Stimulated activated CD4-positive, alpha-beta T cell treated with anti-CD3 and anti-CD28 coated beads, Interleukin-1b, Interleukin-23, amount 100 ng/mL, for 48 hours (primary cell): ENCODE data around the gene CDC42BPA.
"Not testable (repeated sequence)": the region's sequence is repeated elsewhere in the genome, so short reads cannot be mapped to it uniquely, and the experiment has no call there.

Experiments
- DNase-seq: peaks from one replicate; pipeline ENCODE4 v3.0.0-alpha.2; 2020

The CDC42BPA gene

DNA sequence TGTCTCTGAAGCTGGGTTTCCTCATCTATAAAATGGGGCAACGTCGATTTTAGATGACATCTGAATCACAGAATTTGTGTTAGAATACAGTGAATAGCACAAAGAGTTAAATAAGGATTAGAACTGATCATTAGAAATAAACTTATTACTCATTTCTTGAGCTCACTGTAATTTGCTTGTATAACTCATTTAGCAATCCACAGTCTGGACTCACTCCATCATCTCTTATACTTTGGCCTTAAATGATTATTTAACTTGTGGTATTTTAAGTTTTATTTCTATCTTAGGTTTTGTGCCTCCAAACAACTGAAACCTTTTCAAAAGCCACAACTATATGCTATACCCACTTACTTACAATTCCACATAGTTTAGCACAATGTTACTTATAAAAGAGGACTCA is 128.0 kb downstream of the CDC42BPA start:
- no peak for DNase-seq

DNA sequence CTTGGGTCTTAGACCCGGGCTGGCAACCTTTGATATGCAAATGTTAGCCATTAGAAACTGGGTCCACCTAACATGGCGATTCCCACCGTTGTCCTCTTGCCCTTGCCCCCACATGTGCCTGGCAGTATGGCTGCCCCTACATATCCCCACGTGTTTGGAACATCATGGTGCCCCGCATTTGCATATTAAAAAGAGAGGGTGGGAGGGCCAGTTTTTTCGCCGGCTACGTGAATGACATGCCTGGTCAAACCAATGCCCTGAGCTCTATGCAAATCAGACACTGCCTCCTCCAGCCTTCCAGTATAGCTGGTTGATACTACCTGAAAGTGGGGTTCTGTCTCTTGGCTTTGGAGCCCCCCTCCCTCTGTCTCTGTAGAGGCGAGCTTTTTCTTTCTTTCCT is 133.0 kb downstream of the CDC42BPA start:
- DNase-seq = no peak

DNA sequence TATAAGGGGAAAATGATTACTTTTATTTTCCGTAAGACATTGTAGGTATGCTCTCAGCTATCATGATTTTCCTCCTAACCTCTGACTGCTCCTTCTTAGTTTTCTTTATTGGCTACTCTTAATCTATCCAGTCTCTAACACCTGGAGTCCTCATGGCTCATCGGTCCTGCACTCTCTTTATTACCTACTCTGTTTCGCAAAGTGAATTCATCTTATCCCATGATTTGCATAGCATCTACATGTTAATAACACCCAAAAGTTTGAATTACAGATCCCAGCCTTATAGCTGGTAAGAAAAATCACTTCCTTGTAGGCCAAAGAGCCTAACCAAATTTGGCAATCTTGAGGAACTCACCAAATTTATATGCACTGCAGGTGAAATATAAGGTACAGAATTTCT is 136.3 kb downstream of the CDC42BPA start:
- no peak for DNase-seq

DNA sequence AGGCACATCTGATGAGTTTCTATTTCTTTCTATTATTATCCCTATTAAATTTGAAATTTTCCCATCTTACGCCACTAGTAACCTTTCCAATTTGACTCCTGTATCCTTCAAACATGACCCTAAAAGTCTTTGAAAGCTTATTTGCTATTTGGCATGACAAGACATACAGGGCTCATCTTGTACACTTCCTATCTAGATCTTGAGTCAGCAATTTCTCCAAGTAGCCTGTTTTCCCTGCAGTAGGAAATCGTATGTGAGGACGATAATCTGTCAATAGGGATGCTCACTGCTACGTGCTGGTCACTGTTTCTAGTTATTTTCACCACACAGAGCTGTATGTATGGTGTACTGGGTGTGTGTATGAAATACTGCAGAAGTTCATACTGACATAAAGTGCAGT is 142.7 kb downstream of the CDC42BPA start:
- no peak for DNase-seq

DNA sequence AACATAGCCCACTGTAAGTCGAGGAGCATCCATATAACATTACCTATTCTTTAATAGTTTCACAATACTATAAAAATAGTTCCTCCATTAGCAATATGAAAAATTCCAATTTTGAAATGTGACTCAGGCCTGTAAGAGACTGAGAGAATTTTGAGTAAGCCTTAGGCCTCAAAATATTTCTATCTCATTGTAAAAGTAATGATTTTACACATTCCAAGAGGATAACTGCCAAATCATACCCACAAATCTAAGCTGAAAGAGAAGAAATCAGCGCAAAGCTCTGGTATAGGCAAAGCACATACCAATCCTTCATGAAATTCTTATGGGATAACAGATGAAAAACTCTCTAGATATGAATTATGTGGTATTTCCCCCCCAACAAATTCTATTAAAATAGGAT is 144.1 kb downstream of the CDC42BPA start:
- no peak for DNase-seq

DNA sequence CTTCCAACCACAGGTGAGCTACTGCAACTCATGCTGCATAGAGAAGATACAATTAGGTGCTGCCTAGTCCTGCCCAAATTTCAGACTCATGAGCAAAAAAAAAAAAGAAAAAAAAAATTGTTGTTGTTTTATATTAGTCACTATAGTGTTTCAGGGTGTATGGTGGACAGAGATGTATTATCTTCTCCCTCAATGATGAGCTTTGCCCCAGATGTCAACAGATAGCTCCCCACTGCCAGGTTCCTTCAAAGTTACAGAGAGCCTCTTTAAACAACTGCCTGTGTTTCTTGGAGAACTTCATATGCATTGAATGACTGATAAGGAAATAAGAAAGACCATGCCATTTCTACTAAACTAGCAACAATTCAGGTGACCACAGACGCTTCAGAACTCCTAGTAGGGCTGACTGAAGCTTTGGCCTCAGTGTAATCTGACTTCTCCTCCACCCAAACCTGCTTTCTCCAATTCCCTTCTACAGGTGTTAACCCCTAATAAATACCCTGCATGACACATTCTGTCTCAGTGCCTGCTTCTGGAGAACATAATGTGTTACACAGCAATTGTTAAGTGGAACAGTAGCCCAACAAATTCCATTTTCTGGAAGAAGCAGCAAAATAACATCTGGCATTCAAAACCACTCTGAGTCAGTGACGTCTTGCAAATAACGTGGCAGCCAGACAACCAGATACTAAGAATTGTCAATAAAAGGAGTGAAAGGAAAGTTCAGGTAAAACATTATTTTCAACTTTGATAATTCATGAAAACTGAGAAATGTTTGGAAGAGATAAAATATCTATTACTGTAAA is 147.7 kb downstream of the CDC42BPA start:
- DNase-seq = no peak

DNA sequence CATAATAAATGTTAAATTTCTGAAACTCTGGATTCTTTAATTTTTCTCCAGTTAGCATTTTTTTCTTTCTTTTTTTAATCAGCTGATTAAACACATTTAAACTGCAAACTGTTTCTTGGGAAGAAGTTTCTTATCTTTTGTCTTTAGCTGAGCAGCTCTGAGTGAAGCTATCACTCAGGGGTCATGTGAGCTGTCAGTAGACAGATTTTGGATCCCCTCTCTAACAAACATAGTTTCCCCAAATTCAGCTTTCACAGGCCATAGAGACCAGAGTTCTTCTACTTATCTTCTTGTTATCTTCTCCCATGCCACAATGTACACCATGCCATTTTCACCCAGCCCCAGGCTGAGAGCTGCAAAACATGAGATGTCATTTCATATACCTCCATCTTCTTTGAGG is 148.9 kb downstream of the CDC42BPA start:
- no peak for DNase-seq

DNA sequence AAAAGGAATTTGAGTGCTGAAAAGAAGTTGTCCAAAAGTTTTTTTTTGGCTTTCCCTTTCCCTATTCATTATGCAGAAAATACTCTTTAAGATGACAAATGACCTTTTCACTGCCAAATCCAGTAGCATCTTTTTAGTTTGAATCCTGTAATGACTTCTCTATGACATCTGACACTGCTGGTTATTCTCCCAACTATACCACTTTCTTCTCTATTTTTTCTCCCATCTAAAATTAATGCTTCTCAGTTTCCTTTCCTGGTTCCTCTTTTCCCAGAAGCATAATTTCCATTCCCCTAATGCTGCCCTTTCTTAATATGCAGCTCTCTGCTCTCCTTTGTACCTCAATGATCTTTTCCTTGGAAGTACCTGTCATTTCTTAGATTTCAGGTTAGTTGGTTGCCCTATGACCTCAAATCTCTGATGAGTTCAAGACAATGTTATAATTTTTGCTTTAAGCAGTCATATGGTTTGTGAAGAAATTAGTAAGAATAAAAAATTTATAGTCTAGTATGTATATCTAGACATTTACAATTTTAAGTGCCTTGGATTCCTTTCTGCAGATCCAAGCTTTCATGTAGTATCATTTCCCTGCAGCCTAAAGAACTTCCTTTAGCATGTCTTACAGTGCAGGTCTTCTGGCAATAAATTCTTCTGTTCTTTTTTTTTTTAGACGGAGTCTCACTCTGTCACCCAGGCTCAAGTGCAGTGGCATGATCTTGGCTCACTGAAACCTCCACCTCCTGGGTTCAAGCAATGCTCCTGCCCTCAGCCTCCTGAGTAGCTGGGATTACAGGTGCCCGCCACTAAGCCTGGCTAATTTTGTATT is 150.8 kb downstream of the CDC42BPA start:
- DNase-seq = no peak

DNA sequence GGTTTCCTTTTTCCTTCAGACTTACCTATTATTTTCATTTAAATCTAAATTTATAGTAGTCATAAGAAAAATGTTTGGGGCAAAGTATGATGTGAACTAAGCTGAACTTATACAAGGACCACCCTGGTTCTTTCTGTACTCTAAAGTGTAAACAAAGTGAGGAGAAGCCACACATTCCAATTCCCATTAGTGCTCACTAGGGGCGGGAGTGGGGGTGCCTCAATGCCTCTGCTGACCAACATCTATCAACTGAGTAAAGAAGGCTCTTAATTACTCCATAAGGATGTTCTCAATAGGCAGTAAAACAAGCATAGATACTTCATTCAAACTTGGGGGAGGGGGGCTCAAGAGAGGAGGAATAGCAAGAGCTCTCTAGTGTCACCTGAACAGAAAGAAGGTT is 151.7 kb downstream of the CDC42BPA start:
- no peak for DNase-seq

DNA sequence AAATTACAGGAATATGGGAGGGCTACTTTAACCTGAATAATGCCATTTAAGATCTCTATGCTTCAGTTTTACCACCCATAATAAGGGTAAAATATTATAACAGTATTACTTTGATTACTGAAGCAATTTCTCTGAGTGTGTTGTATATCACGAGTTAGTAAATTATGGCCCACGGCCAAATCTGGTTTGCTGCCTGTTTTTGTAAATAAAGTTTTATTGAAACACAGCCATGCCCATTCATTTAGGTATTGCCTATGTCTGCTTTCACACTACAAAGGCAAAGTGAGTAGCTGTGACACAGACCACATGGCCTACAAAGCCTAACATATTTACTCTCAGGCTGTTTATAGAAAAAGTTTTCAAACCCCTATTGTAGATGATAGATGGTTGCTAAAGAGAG is 156.8 kb downstream of the CDC42BPA start:
- DNase-seq = no peak

DNA sequence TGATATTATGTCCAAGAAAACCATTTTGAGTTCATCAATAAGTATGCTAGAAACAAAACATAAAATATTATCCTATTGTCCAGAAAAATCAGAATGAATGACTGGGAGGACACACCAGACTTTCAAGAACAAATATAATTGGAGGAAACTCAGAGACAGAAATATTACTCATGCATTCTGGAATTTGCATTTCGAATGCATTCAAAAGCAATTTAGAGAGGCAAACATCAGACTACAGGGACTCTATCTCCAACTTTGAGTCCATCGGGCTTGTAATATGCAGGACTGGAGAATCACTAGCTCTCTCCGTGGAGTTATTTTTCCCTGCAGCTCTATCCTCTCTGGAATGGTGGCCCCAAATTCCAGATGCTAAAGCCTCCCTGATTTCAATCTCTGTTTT is 161.8 kb downstream of the CDC42BPA start:
- no peak for DNase-seq

DNA sequence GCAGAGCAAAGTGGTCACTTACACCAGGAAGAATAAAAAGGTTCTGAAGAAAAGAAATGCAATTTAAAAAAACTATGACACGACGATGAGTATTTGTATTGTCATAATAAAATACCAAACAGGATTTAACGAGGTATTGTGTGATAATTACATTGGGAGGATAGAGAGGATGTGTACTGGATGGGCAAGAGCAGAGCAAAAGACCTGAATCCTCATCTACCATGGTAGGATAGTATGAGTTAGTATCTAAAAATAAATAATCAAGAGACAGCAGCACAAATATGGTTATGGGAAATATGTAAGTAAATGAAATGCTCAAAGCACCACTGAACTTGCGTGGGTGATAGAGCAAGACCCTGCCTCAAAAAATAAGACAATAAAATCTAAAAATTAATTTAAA is 162.6 kb downstream of the CDC42BPA start:
- DNase-seq = no peak

DNA sequence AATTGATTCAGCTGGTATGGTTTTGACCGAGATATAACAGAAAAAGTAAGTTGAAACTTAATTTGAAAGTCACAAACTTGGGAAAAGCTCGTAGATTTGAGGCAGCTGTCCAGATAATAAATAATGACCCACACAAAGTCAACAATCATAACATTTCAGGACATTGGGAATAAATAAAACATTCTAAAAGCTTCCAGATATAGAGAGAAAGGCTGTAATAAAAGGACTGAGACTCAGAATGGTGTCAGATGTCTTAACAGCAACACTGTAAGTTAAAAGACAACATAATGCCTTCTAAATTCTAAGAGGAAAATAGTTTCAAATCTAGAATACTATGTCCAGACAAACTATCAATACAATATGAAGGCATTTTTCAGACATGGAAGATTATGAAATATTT is 163.3 kb downstream of the CDC42BPA start:
- no peak for DNase-seq

DNA sequence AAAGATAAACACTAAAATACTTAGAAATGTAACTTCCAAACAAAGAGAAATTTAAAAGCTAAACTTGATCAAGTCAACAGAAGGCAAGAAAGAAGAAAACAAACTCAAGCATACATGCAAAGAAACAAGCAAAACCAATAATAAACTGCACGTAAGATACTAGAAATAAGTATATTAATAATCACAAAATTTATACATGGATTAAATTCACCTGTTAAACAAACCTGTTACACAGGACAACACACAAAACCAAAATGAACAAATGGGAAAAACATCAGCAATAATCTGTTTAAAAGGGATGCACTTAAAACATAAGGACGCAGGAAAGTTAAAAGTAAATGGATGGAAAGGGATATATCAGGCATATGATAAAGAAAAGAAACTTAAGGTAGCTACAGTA is 165.8 kb downstream of the CDC42BPA start:
- no peak for DNase-seq

DNA sequence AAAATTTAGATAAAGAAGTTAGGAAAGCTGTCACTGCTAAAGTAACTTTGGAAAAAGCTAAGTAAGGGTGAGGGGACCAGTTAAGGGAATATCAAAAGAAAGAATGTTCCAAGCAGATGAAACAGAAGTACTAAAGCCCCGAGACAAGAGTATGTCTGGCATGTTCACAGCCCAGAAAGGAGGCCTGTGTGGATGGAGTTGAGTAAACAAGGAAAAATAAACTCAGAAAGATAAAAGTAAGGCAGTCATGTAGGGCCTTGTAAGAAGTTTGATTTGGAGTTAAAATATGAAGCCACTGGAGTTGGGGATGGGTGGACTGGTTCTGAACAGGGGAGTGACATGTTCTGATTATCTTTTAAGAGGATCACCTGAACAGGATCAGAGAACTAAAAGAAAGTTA is 177.9 kb downstream of the CDC42BPA start:
- DNase-seq = no peak

DNA sequence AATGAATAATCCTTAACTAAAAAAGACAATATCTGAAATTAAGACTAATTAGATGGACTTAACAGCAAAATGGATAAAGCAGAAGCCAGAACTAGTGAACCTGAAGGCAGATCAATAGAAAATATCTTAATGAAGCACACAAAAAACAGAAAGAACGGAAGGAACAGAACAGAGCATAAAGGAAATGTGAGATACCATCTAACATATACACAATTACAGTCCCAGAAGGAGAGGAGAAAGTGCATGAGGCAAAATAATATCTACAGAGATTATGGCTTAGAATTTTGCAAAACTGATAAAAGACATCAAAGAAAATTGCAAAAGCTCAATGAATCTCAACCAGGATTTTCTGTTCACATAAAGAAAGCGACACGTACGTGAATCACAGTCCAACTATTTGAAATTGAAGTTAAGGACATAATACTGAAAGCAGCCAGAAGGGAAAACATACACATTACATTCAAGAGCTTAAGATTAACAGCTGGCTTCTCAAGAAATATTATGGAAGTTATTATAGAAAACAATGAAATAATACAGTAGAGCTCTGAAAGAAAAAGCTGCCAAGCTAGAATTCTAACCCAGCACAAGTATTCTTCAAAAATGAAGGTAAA is 182.0 kb downstream of the CDC42BPA start:
- no peak for DNase-seq

DNA sequence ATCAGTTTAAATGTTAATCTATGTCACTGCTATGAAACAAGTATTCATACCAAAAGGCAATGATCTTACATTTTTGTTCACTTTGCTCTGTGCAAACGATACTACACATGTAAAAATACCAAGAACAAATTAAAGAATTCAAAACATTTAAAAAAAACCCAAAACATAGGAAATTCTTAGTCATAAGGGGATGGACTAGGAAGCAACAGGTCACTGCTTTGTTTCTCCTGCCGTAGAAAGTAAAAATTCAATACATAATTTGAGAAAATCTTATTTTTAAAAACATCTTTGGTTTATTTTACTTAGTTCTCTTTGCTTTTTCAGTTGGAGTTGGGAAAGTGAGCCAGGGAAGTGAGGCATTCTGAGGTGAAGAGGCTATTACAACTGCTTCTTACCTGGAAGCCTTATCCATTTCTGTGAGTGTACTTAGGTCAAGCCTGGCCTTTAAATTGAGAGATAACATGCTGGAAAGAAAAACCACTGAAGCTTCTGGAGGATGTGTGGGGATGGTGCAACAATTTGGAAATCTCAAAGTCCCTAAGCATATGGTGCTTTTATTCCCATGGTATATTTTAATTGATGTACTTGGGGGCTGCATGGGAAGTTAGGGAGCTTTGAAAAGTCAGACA is 183.5 kb downstream of the CDC42BPA start:
- no peak for DNase-seq

DNA sequence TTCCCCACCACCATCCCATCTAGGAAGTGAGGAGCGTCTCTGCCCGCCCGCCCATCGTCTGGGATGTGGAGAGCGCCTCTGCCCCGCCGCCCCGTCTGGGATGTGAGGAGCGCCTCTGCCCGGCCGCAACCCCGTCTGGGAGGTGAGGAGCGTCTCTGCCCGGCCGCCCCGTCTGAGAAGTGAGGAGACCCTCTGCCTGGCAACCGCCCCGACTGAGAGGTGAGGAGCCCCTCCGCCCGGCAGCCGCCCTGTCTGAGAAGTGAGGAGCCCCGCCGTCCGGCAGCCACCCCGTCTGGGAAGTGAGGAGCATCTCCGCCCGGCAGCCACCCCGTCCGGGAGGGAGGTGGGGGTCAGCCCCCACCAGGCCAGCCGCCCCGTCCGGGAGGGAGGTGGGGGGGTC is 185.6 kb downstream of the CDC42BPA start:
- not testable (repeated sequence) for DNase-seq

DNA sequence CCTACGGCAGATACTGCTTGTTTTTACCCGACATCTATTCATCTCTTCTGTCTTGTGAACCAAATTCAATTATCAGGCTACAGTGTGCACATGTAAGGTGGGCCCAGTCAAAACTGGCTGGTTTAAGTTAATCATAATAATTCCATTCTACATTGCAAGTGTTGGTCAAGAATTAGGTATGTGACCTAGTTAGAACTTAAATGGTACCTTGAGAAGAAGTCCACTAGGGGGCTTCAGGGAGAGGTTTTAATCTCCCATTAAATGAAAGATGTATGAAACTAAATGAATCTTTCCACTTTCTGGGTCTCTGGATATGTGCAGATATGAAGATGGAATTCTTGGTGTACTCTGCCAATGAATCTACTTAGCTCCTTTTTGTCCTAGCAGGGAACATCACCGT is 187.1 kb downstream of the CDC42BPA start:
- no peak for DNase-seq

DNA sequence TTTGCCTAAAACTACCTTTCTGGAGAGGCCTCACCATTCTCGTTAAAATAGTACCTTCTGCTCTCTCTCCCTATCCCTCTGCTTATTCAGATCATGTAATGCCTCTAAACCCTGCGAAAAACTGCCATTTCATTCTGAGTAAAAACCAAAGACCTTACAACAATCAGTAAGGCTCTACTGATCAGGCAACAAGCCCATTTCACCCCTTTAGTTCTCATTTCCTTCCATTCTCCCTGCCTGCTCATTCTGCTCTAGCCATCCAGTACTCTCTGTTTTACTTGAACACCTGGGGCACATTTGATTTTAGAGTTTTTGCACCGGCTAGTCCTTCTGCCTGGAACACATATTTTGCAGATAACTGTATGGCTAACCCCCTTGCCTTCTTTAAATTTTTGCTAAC is 190.4 kb downstream of the CDC42BPA start:
- no peak for DNase-seq

DNA sequence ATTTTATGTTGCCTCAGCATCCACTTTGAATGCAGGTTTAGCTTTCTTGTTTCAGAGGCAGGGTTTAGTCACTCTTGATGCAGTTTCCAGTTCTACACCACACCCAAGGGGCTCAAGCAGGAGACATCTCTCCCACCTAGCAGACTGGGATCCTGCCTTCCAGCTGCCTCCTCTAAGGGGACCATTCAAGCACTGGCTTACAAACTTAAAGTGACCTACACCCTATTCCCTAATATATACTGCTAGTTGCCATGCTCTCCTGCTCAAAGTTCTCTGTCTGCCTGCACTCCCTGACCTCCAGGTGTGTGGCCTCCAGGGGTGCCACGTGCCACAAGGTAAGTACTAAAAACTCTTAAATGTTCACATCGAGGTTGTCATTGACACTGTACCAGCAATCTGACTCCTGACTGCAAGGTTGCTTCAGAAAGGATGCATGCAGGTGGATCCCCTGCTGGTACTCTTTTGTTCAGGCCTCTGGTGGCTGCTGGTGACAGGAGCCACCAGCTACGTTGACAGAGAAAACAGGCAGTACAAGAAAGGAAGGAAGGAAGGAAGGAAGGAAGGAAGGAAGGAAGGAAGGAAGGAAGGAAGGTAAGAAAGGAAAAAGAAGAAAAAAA is 192.3 kb downstream of the CDC42BPA start:
- no peak for DNase-seq

DNA sequence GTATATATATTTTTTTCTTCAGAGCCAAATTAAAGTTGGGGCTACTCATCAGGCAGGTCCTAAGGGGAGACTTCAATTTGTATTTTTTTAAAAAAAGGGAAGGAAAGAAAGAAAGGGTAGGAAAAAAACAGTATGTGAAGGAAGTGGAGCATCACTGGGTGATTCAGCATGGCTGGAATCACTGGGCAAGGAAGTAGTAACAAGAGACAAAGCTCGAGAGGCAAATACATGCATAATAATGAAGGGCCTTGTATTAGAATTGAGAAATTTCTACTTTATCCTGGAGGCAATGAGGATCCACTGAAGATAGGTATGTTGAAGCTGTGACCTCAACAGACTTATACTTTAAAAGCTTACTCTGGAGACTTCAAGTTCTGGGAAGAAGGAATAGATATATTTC is 193.8 kb downstream of the CDC42BPA start:
- DNase-seq = no peak

DNA sequence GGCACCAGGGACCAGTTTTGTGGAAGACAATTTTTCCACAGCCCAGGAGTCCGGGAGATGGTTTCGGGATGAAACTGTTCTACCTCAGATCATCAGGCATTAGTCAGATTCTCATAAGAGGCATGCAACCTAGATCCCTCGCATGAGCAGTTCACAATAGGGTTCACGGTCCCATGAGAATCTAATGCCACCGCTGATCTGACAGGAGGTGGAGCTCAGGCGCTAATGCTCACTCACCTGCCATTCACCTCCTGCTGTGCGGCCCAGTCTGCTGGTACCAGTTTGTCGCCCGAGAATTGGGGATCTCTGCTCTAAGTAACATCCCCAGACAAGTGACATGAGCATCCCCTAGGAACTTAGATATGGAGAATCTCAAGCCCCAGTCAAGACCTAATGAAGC is 197.5 kb downstream of the CDC42BPA start:
- no peak for DNase-seq
